Measurements from ENCODE around the gene NUDT5. TPM values are rescaled to one million over a fixed set of nuclear protein-coding genes. Genes with fewer than 3 reads are reported as not detected.

NUDT5 gene
- polyA plus RNA-seq, 1 donor (not counting 4 experiments of a cell fraction or from before 2014, with no cell fraction given), result 125 TPM

GRCh38 chr10:12188656-12189055, 7.0 kb downstream of the NUDT5 start:
- Histone ChIP-seq H3K4me3 (ENCODE audit: control insufficient read depth in 2 of 3, extremely low read depth in 1 of 3, insufficient read depth in 2 of 3, low read depth in 1 of 3, low read length in 3 of 3) (no peak overlapping the region), H3K27me3 (ENCODE audit: control insufficient read depth, extremely low read depth, insufficient read depth, low read length) (no peaks in the 10 kb centered on the region), H2AFZ (ENCODE audit: control insufficient read depth, low read length) (no peak overlapping the region), H3K36me3 (ENCODE audit: control insufficient read depth in 2 of 2, extremely low read depth in 1 of 2, insufficient read depth in 2 of 2, low read length in 2 of 2) (peaks cover 6 to 8% of the 10 kb centered on the region in 2 experiments), H3K4me2 (ENCODE audit: control insufficient read depth, extremely low read depth, insufficient read depth, low read depth, low read length) (no peak overlapping the region), H3K9me1 (ENCODE audit: control insufficient read depth, extremely low read depth, insufficient read depth, low read length) (no peaks in the 10 kb centered on the region), H4K20me1 (ENCODE audit: control insufficient read depth, extremely low read depth, insufficient read depth, low read length) (peaks cover 3% of the 10 kb centered on the region), H3K79me2 (ENCODE audit: control insufficient read depth, insufficient read depth, low read length) (peaks cover 65% of the 10 kb centered on the region), H3K4me1 (ENCODE audit: control insufficient read depth, extremely low read depth, insufficient read depth, low read length) (peaks cover 7% of the 10 kb centered on the region), H3K27ac (ENCODE audit: control insufficient read depth, insufficient read depth, low read length) (no peak overlapping the region), H3K9me3 (ENCODE audit: control insufficient read depth, low read depth, low read length) (no peaks in the 10 kb centered on the region), H3K9ac (ENCODE audit: control insufficient read depth, extremely low read depth, insufficient read depth, low read length) (no peak overlapping the region)
- TF ChIP-seq EZH2 (IDR thresholded peaks at IDR 0.05; ENCODE audit: low read length) (no peak), CTCF (optimal IDR thresholded peaks at IDR 0.05 in 1 of 3, IDR thresholded peaks at IDR 0.05 in 1 of 3, conservative IDR thresholded peaks at IDR 0.05 in 1 of 3; ENCODE audit: extremely low read depth in 1 of 3, insufficient read depth in 2 of 3, low read length in 3 of 3) (no peak)
- no peak for DNase-seq (ENCODE audit: low read depth, low spot score)
- FAIRE-seq, result no peak
- dilution Hi-C loops (cut with MboI; ENCODE audit: extremely low pct_ligation_motif_present, low sequenced_read_pairs), result no loop called here

GRCh38 chr10:12187321-12187905, 8.3 kb downstream of the NUDT5 start:
- peaks cover 52% of the 10 kb centered on the region for H3K79me2 ChIP-seq (ENCODE audit: control insufficient read depth, insufficient read depth, low read length)
- H3K36me3 ChIP-seq (ENCODE audit: control insufficient read depth in 2 of 2, extremely low read depth in 1 of 2, insufficient read depth in 2 of 2, low read length in 2 of 2), result peaks cover 6 to 9% of the 10 kb centered on the region in 2 experiments
- H2AFZ ChIP-seq (ENCODE audit: control insufficient read depth, low read length), result no peak overlapping the region
- no peak for TF ChIP-seq EZH2 (IDR thresholded peaks at IDR 0.05; ENCODE audit: low read length)
- TF ChIP-seq CTCF (optimal IDR thresholded peaks at IDR 0.05 in 1 of 3, IDR thresholded peaks at IDR 0.05 in 1 of 3, conservative IDR thresholded peaks at IDR 0.05 in 1 of 3; ENCODE audit: extremely low read depth in 1 of 3, insufficient read depth in 2 of 3, low read length in 3 of 3), result no peak
- DNase-seq (ENCODE audit: low read depth, low spot score), result no peak
- peaks cover 3% of the 10 kb centered on the region for H4K20me1 ChIP-seq (ENCODE audit: control insufficient read depth, extremely low read depth, insufficient read depth, low read length)
- H3K27ac ChIP-seq (ENCODE audit: control insufficient read depth, insufficient read depth, low read length), result no peak overlapping the region
- H3K9ac ChIP-seq (ENCODE audit: control insufficient read depth, extremely low read depth, insufficient read depth, low read length), result no peak overlapping the region
- H3K4me2 ChIP-seq (ENCODE audit: control insufficient read depth, extremely low read depth, insufficient read depth, low read depth, low read length), result no peak overlapping the region
- no peak for FAIRE-seq
- no peaks in the 10 kb centered on the region for H3K4me1 ChIP-seq (ENCODE audit: control insufficient read depth, extremely low read depth, insufficient read depth, low read length)
- H3K9me1 ChIP-seq (ENCODE audit: control insufficient read depth, extremely low read depth, insufficient read depth, low read length), result no peaks in the 10 kb centered on the region
- H3K27me3 ChIP-seq (ENCODE audit: control insufficient read depth, extremely low read depth, insufficient read depth, low read length), result no peaks in the 10 kb centered on the region
- no peak overlapping the region for H3K4me3 ChIP-seq (ENCODE audit: control insufficient read depth in 2 of 3, extremely low read depth in 1 of 3, insufficient read depth in 2 of 3, low read depth in 1 of 3, low read length in 3 of 3)
- dilution Hi-C loops (cut with MboI; ENCODE audit: extremely low pct_ligation_motif_present, low sequenced_read_pairs), result no loop called here
- H3K9me3 ChIP-seq (ENCODE audit: control insufficient read depth, low read depth, low read length), result no peaks in the 10 kb centered on the region
